ENCODE measurements around the gene RAPGEF1. TPM values are rescaled to one million over a fixed set of nuclear protein-coding genes. Genes with fewer than 3 reads are reported as not detected.

The RAPGEF1 gene
- total and polyA plus RNA-seq, 2 of the 13 experiments (the other 11 are each of a cell fraction or from before 2014, with no cell fraction given): 21.2 to 38.9 TPM

- TF ChIP-seq ZNF264 (CRISPR knock-in tag; IDR thresholded peaks at IDR 0.05): peak; percentile 81
- no peak for TF ChIP-seq ZSCAN22 (CRISPR knock-in tag; IDR thresholded peaks at IDR 0.05)
- peak; percentile 10; the same call in 1 of the 2 replicates for TF ChIP-seq ZNF446 (CRISPR knock-in tag; IDR thresholded peaks at IDR 0.05)
- no peak for TF ChIP-seq FOXA1 (IDR thresholded peaks at IDR 0.05)
- TF ChIP-seq FOXA1 (CRISPR knock-in tag; IDR thresholded peaks at IDR 0.05): peak; percentile 60
- TF ChIP-seq GMEB1 (CRISPR knock-in tag; IDR thresholded peaks at IDR 0.05; ENCODE audit: borderline replicate concordance): no peak
- peak; percentile 81 for TF ChIP-seq ARID3A (IDR thresholded peaks at IDR 0.05; ENCODE audit: low read depth, low read length)
- no peak for TF ChIP-seq THAP7 (CRISPR knock-in tag; IDR thresholded peaks at IDR 0.05)
- peak; percentile 95 for TF ChIP-seq SALL1 (CRISPR knock-in tag; IDR thresholded peaks at IDR 0.05)
- no peak for TF ChIP-seq TRIM22 (IDR thresholded peaks at IDR 0.05)
- TF ChIP-seq HMGA1 (CRISPR knock-in tag; conservative IDR thresholded peaks at IDR 0.05): no peak
- TF ChIP-seq ZNF724P (CRISPR knock-in tag; IDR thresholded peaks at IDR 0.05; ENCODE audit: borderline replicate concordance): no peak
- no peak for TF ChIP-seq E2F1 (CRISPR knock-in tag; IDR thresholded peaks at IDR 0.05)
- no peak for TF ChIP-seq IRF1 (CRISPR knock-in tag; IDR thresholded peaks at IDR 0.05; ENCODE audit: low read depth)
- peak; percentile 87 for TF ChIP-seq MIXL1 (CRISPR knock-in tag; IDR thresholded peaks at IDR 0.05)
- no peak for TF ChIP-seq ATM (IDR thresholded peaks at IDR 0.05; ENCODE audit: borderline replicate concordance)
- TF ChIP-seq, protein P1, sequence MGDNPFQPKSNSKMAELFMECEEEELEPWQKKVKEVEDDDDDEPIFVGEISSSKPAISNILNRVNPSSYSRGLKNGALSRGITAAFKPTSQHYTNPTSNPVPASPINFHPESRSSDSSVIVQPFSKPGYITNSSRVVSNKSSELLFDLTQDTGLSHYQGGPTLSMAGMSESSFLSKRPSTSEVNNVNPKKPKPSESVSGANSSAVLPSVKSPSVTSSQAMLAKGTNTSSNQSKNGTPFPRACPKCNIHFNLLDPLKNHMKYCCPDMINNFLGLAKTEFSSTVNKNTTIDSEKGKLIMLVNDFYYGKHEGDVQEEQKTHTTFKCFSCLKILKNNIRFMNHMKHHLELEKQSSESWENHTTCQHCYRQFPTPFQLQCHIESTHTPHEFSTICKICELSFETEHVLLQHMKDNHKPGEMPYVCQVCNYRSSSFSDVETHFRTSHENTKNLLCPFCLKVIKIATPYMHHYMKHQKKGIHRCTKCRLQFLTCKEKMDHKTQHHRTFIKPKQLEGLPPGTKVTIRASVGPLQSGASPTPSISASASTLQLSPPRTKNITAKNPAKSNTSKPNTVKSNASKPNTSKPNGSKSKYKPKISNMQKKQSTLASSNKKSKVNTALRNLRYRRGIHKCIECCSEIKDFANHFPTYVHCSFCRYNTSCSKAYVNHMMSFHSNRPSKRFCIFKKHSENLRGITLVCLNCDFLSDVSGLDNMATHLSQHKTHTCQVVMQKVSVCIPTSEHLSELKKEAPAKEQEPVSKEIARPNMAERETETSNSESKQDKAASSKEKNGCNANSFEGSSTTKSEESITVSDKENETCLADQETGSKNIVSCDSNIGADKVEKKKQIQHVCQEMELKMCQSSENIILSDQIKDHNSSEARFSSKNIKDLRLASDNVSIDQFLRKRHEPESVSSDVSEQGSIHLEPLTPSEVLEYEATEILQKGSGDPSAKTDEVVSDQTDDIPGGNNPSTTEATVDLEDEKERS (CRISPR knock-in tag; IDR thresholded peaks at IDR 0.05): no peak
- peak; percentile 86; the same call in 1 of the 2 replicates for TF ChIP-seq BRD4 (CRISPR knock-in tag; IDR thresholded peaks at IDR 0.05)
- peak; percentile 64; the same call in 1 of the 2 replicates for TF ChIP-seq PPARG (CRISPR knock-in tag; conservative IDR thresholded peaks at IDR 0.05)
These were observed 133.9 kb downstream of the RAPGEF1 start (continued) for GRCh38 chr9:131605770-131606590.
